WERI-Rb-1 (cell line): ENCODE measurements around the gene IQGAP2.

ENCODE experiments used
- DNase-seq: peaks from one replicate; pipeline ENCODE4 v3.0.0-alpha.2; 2020
- H3K27ac ChIP-seq: fragments of 250-450 bp; sonication (Bioruptor Pico); 2 replicates; pipeline ENCODE4 v1.5.1; 2020; ENCODE audit warnings: mild to moderate bottlenecking, moderate library complexity
- H3K27me3 ChIP-seq: fragments of 250-450 bp; sonication (Bioruptor Pico); 2 replicates; pipeline ENCODE4 v1.5.1; 2021; ENCODE audit warnings: mild to moderate bottlenecking, low read depth, moderate library complexity; ENCODE audit not compliant: insufficient read depth, severe bottlenecking
- H3K36me3 ChIP-seq: fragments of 250-450 bp; sonication (Bioruptor Pico); 2 replicates; pipeline ENCODE4 v1.5.1; 2020; ENCODE audit warnings: mild to moderate bottlenecking, moderate library complexity
- H3K4me3 ChIP-seq: 2 replicates; pipeline ENCODE4 v1.5.1; 2011; ENCODE audit warnings: low read depth, mild to moderate bottlenecking, control low read depth, low read length
- H3K9me3 ChIP-seq: fragments of 250-450 bp; sonication (Bioruptor Pico); 2 replicates; pipeline ENCODE4 v1.5.1; 2021; ENCODE audit warnings: mild to moderate bottlenecking, moderate library complexity; ENCODE audit not compliant: severe bottlenecking
- TF ChIP-seq, protein P1 (sequence below): IDR thresholded peaks from 2 replicates; pipeline ENCODE4 v1.5.1; 2011; ENCODE audit warnings: low read depth, mild to moderate bottlenecking, control low read depth, inconsistent platforms, low read length

IQGAP2 gene

DNA sequence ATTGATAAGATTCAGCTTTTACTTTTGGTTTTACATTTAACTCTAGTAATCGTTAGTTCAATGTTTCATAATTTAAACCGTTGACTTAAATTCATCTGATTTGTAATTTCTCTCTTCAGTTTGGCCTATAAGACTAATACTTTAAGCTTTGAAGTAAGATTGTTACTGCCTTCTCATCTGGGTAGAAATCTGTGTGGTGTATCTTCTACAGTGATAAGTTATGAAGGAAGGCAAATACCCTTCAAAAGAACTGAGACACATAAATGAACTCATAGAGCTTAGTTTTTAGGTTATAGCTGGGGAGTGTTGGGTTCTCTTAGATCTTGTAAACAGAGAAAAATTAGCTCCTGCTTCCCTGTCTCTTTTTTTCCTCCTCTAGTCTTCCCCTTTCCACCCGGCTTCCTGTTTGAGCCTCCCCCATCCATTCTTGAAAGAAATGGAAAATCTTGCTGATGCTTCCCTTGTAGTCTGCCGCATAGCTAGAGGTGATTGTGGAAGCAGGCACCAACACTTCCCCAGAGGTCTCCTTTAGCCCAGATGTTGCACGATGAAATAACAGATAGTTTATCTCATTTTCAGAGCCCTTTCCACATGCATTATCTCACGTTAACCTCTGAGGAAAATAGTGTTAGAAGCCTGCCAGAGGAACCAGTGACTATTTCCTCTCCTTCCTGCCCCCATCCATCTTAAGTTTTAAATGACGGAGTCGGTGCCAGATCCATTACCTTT lies 222.2 kb downstream of the IQGAP2 start:
- H3K36me3 ChIP-seq: no peaks in the 10 kb centered on the region
- no peak overlapping the region for H3K4me3 ChIP-seq
- no peaks in the 10 kb centered on the region for H3K9me3 ChIP-seq
- H3K27me3 ChIP-seq: no peaks in the 10 kb centered on the region
- no peak for DNase-seq
- TF ChIP-seq, protein P1, sequence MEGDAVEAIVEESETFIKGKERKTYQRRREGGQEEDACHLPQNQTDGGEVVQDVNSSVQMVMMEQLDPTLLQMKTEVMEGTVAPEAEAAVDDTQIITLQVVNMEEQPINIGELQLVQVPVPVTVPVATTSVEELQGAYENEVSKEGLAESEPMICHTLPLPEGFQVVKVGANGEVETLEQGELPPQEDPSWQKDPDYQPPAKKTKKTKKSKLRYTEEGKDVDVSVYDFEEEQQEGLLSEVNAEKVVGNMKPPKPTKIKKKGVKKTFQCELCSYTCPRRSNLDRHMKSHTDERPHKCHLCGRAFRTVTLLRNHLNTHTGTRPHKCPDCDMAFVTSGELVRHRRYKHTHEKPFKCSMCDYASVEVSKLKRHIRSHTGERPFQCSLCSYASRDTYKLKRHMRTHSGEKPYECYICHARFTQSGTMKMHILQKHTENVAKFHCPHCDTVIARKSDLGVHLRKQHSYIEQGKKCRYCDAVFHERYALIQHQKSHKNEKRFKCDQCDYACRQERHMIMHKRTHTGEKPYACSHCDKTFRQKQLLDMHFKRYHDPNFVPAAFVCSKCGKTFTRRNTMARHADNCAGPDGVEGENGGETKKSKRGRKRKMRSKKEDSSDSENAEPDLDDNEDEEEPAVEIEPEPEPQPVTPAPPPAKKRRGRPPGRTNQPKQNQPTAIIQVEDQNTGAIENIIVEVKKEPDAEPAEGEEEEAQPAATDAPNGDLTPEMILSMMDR: no peak
- H3K27ac ChIP-seq: no peak overlapping the region

DNA sequence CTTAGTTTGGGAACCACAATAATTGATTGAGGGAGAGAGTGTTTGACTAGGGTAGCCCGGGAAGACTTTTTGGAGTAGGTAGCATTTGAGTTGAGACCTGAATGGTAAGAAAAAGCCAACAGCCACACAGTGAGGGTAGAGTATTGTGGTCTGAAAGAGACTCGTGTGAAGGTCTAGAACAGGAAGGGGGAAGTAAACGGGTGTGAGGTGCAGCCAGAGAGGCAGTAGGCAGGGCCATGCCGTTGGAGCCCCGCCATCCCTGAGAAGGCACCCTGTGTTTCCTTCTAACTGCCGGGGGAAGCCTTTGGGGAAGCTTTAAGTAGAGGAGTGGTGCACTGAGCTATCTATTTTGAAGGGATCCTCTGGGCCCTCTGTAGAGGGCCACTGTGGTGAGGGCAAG lies 223.7 kb downstream of the IQGAP2 start:
- TF ChIP-seq, protein P1: no peak
- H3K4me3 ChIP-seq: no peak overlapping the region
- no peaks in the 10 kb centered on the region for H3K27me3 ChIP-seq
- H3K36me3 ChIP-seq: no peaks in the 10 kb centered on the region
- no peak for DNase-seq
- no peaks in the 10 kb centered on the region for H3K9me3 ChIP-seq
- no peak overlapping the region for H3K27ac ChIP-seq

DNA sequence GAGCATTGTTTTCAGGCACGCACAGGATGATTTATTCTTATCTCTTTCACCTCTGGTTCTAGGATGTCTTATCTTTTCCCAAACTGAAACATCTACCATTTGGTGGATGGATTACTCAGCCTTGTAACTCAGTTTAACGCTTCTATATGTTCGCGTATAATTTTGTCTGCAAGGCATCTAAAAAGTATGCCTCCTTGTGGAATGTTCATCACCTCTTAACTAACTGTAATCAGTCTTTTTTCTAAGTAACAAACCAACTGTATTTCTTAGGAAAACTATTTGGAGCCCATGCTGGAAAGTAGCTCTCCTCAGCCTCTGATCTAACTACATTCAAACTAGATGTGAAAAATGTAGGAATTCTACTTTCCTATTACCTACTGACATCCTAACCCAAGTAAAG lies 231.6 kb downstream of the IQGAP2 start:
- Histone ChIP-seq H3K4me3 (no peak overlapping the region), H3K36me3 (0 out of 2 replicates have a peak, but pooled peaks cover 3% of the 10 kb centered on the region), H3K9me3 (no peaks in the 10 kb centered on the region), H3K27me3 (no peaks in the 10 kb centered on the region), H3K27ac (no peak overlapping the region)
- TF ChIP-seq, protein P1: no peak
- no peak for DNase-seq

DNA sequence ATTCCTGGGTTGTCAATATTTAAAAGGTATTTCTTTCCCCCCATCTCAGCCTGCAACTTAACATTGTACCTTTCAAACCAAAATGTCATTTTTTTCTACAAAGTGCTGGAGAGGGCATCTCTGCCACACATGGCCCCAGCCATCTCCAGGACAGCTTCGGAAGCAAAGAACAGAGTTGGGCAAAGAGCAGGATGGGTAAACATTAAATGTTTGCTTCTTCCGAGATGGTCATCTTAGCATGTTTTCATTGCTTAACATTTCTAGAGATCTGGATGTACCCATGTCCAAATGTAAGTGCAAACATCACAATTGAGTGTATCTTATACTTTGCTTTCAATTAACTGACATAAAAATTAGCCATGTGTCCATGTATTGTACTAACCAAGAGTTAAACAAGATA lies 234.4 kb downstream of the IQGAP2 start:
- DNase-seq: no peak
- Histone ChIP-seq H3K4me3 (no peak overlapping the region), H3K9me3 (no peaks in the 10 kb centered on the region), H3K27ac (no peak overlapping the region), H3K36me3 (peaks cover 6% of the 10 kb centered on the region; the same call in 1 of the 2 replicates), H3K27me3 (no peaks in the 10 kb centered on the region)
- TF ChIP-seq, protein P1: no peak

DNA sequence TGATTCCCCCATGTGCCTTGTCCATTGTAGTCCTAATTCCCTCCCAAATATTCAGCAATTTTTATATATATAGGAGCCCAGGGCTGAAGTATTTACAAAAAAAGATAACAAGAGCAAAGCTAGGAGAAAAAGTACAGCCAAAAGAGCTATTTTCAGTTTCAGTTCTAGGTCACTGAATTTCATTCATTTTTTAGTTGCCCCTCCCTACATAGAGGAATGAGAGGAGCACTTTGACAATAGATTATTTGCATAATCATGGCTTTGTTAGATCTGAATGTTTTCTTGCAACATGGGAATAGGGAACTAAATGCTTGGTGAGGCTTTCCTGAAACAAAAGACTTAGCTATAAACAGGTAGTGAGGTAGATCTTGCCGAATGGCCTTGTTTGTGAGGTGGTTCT lies 235.4 kb downstream of the IQGAP2 start:
- H3K27ac ChIP-seq: no peak overlapping the region
- TF ChIP-seq, protein P1: no peak
- DNase-seq: no peak

More for the DNA sequence above, 235.4 kb downstream of the IQGAP2 start:
- no peak overlapping the region for H3K4me3 ChIP-seq
- no peaks in the 10 kb centered on the region for H3K9me3 ChIP-seq
- H3K36me3 ChIP-seq: peaks cover 9% of the 10 kb centered on the region; the same call in 1 of the 2 replicates
- no peaks in the 10 kb centered on the region for H3K27me3 ChIP-seq
